ENCODE results near the gene CLDN17. TPM values are rescaled to one million over a fixed set of nuclear protein-coding genes. Genes with fewer than 3 reads are reported as not detected.

The CLDN17 gene
- total RNA-seq, 6 donors from 2014 or later = not detected

DNA sequence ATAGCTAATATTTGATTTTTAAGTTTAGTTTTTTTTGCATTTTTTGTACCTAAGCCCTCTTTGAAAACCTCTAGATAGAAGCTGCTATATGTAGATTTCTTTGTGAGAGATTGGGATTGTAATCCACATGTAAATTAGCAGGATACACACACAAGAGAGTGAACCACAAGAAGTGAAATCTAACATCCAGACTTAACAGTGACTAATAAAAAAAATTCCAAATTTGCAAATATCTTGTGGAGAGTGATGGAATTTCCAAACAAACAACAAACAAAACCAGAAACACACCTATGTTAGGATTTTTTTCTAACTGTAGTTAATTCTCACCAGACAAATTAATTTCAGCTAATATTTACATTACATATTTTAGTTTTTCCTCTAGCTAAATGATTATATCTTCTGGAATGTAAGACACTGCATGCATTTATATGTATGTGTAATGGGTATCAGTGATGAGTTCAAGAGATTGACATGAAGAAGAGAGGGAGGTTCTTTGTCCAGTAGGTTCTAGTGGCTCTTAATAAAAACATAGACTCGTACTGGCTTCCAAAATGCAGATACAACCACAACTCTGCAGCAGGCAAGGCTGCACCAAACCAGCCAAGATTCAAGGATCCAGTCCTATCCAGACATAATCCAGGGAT, 12.8 kb downstream of the CLDN17 start:
- H3K4me1 ChIP-seq = no peaks in the 10 kb centered on the region
- TF ChIP-seq CTCF (IDR thresholded peaks at IDR 0.05) = no peak
- TF ChIP-seq POLR2AphosphoS5 (IDR thresholded peaks at IDR 0.05) = no peak
- TF ChIP-seq EP300 (IDR thresholded peaks at IDR 0.05) = no peak
- TF ChIP-seq POLR2A (IDR thresholded peaks at IDR 0.05) = no peak
- WGBS, 2 donors = 50 to 76% methylated on average over 1 of the region's 1 CpG
- ATAC-seq (ENCODE audit: low FRiP score in 2 of 2) (no peak), DNase-seq (no peak)
- H3K27ac ChIP-seq = no peak overlapping the region
- H3K9me3 ChIP-seq = no peaks in the 10 kb centered on the region
- no peak overlapping the region for H3K4me3 ChIP-seq
- H3K36me3 ChIP-seq = no peaks in the 10 kb centered on the region
- no peaks in the 10 kb centered on the region for H3K27me3 ChIP-seq

- H3K27ac ChIP-seq = no peak overlapping the region
- no peaks in the 10 kb centered on the region for H3K4me1 ChIP-seq
- H3K9me3 ChIP-seq = no peaks in the 10 kb centered on the region
- no peak for DNase-seq
- H3K27me3 ChIP-seq = no peaks in the 10 kb centered on the region
- H3K36me3 ChIP-seq = no peaks in the 10 kb centered on the region
- TF ChIP-seq EP300 (IDR thresholded peaks at IDR 0.05) (no peak), POLR2A (IDR thresholded peaks at IDR 0.05) (no peak)
- ATAC-seq (ENCODE audit: low FRiP score in 2 of 2) = no peak
- no peak overlapping the region for H3K4me3 ChIP-seq
These were observed 13.8 kb downstream of the CLDN17 start for GRCh38 chr21:30152792-30153191.

DNA sequence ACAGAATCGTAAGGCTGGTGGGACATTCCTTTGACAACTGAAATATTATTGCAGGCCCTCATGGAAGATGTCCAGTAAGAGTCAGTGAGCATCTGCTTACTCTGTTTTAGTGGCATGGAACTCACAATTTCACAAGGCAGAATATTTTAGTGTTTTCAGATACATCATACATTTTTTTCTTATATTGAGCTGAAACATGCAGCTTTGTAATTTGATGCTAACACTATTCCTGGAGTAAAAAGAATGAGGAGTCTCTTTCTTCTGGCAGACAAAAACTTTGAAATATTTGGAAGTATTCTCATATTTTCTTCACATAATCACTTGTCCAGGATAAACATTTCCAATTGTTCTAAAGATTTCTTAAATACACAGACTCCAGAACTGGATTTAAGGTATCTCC, 17.7 kb downstream of the CLDN17 start:
- Histone ChIP-seq H3K9me3 (no peaks in the 10 kb centered on the region), H3K27ac (no peak overlapping the region), H3K4me1 (no peaks in the 10 kb centered on the region), H3K27me3 (no peaks in the 10 kb centered on the region), H3K4me3 (no peak overlapping the region), H3K36me3 (no peaks in the 10 kb centered on the region)
- 75 to 77% methylated on average over 1 of the region's 1 CpG for WGBS, 2 donors
- DNase-seq = no peak
- TF ChIP-seq CTCF (IDR thresholded peaks at IDR 0.05) = no peak
- TF ChIP-seq POLR2A (IDR thresholded peaks at IDR 0.05) = no peak
- ATAC-seq (ENCODE audit: low FRiP score in 2 of 2) = no peak

- TF ChIP-seq POLR2A (IDR thresholded peaks at IDR 0.05) (no peak), POLR2AphosphoS5 (IDR thresholded peaks at IDR 0.05) (no peak)
- Histone ChIP-seq H3K27ac (no peak overlapping the region), H3K4me1 (no peaks in the 10 kb centered on the region), H3K4me3 (no peak overlapping the region), H3K27me3 (no peaks in the 10 kb centered on the region), H3K9me3 (no peaks in the 10 kb centered on the region), H3K36me3 (no peaks in the 10 kb centered on the region)
- no peak for ATAC-seq (ENCODE audit: low FRiP score in 2 of 2)
- WGBS, 2 donors = 72 to 78% methylated on average over 14 to 16 of the region's 16 CpGs
- no peak for DNase-seq
These were observed 19.9 kb downstream of the CLDN17 start for GRCh38 chr21:30146558-30147282.

DNA sequence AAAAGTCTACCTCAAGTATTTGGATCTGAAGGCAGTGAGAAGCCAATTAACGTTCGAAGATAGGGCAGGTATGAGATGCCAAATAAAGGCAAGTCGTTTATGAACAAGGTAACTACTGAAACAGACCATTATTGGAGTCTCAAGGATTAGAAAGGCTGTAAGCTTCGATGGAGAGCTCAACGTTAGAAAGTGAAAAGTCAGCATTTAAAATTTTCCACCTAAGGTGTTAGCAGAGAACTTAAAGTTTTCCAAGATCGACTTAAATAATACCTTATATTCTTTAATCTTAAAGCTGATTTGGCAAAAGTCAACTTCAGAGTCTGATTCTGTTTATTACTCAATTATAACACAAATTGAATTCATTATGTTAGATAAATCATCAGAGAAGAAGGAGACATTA, 28.1 kb downstream of the CLDN17 start:
- Histone ChIP-seq H3K9me3 (no peaks in the 10 kb centered on the region), H3K4me3 (no peak overlapping the region), H3K27me3 (no peaks in the 10 kb centered on the region), H3K27ac (no peak overlapping the region), H3K4me1 (no peaks in the 10 kb centered on the region), H3K36me3 (no peaks in the 10 kb centered on the region)
- DNase-seq (no peak), ATAC-seq (ENCODE audit: low FRiP score in 2 of 2) (no peak)
- no peak for TF ChIP-seq CTCF (IDR thresholded peaks at IDR 0.05)
- no peak for TF ChIP-seq EP300 (IDR thresholded peaks at IDR 0.05)
- no peak for TF ChIP-seq POLR2A (IDR thresholded peaks at IDR 0.05)
- no peak for TF ChIP-seq POLR2AphosphoS5 (IDR thresholded peaks at IDR 0.05)
- WGBS, 2 donors = 77 to 82% methylated on average over 6 of the region's 6 CpGs

GRCh38 chr21:30129246-30129645, 37.4 kb downstream of the CLDN17 start:
- H3K4me1 ChIP-seq = no peaks in the 10 kb centered on the region
- no peak for ATAC-seq (ENCODE audit: low FRiP score in 2 of 2)
- peak in 1 of 2 donors; percentile 38 for DNase-seq
- H3K4me3 ChIP-seq = no peak overlapping the region
- TF ChIP-seq POLR2AphosphoS5 (IDR thresholded peaks at IDR 0.05) = no peak
- no peak for TF ChIP-seq POLR2A (IDR thresholded peaks at IDR 0.05)
- TF ChIP-seq EP300 (IDR thresholded peaks at IDR 0.05) = no peak
- TF ChIP-seq CTCF (IDR thresholded peaks at IDR 0.05) = no peak
- no peak overlapping the region for H3K27ac ChIP-seq
- H3K36me3 ChIP-seq = no peaks in the 10 kb centered on the region
- no peaks in the 10 kb centered on the region for H3K27me3 ChIP-seq
- 92 to 95% methylated on average over 18 of the region's 18 CpGs for WGBS, 2 donors
- H3K9me3 ChIP-seq = no peaks in the 10 kb centered on the region
